HG03280 (cell line): Measurements from ENCODE around the gene MVD.
A peak's percentile ranks its signal among the peaks of the same experiment; 100 is the strongest.

ENCODE experiments used
- ATAC-seq: cut with Tn5 transposase; IDR thresholded peaks from one replicate; pipeline ENCODE4 v1.9.1; 2021; ENCODE audit warnings: mild to moderate bottlenecking, moderate library complexity; ENCODE audit not compliant: unreplicated experiment

Gene MVD

GRCh38 chr16:88662843-88663606, at the start of gene MVD:
Gene MVD, minus strand, starts transcription at chr16:88663091. Its CDS starts 11 bp downstream, at chr16:88663080.
- ATAC-seq: peak; percentile 94

GRCh38 chr16:88712362-88712979, 49.6 kb upstream of the MVD start:
- ATAC-seq: no peak

DNA sequence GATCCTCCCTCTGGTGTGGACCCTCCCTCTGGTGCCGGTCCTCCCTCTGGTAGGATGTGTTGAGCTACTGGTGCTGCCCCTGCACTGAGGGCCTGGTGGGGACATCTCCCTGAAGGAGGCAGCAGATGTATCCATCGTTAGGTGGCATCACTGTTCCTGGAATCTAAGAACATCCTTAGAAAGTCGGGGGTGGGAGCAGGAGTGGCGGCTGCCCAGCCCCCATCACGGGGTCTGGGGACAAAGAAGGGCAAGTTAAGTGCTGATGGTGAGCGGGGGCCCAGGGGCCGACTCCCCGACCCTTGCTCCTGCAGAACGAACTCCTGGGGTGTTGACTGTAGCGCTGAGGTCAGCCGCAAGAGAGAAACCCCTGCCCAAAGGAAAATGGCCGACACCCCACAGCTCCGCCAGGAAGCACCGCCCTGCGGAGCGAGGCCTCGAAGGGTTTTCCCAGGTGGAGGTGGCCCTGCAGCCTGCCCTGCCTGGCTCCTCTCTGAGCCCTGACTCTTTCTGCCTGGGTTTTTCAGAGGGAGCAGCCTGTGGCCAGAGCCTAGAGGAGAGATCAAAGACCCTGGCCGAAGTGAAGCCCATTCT, 49.0 kb upstream of the MVD start:
- no peak for ATAC-seq

DNA sequence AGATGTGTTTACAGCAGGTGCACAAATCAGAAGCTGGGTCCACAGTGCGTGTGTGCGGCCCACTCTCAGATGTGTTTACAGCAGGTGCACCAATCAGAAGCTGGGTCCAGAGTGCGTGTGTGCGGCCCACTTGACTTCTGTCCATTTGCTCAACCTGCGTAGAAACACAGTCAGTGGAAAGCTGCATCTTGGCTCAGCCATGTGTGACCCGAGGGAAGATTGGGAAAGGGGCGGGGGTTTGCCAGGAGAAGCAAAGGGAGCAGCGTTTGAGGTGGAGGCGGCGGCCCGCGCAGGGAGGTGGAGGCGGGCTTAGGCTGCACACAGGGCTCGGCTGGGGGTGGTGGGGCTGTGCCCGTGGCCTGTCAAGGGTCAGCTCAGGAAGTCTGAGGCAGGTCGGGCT, 47.7 kb upstream of the MVD start:
- no peak for ATAC-seq

- no peak for ATAC-seq
Measured at GRCh38 chr16:88706965-88707826, 44.3 kb upstream of the MVD start.

GRCh38 chr16:88706229-88706964, 43.5 kb upstream of the MVD start, which contains the start of the genes CTU2 and RNF166:
Gene CTU2, plus strand, starts transcription at chr16:88706503. Its CDS starts 28 bp downstream, at chr16:88706531.
Gene RNF166, minus strand, starts transcription at chr16:88706408. Its CDS starts 83 bp downstream, at chr16:88706325.
- ATAC-seq: peak; percentile 68

GRCh38 chr16:88705801-88706228, 42.9 kb upstream of the MVD start:
- peak; percentile 24 for ATAC-seq

DNA sequence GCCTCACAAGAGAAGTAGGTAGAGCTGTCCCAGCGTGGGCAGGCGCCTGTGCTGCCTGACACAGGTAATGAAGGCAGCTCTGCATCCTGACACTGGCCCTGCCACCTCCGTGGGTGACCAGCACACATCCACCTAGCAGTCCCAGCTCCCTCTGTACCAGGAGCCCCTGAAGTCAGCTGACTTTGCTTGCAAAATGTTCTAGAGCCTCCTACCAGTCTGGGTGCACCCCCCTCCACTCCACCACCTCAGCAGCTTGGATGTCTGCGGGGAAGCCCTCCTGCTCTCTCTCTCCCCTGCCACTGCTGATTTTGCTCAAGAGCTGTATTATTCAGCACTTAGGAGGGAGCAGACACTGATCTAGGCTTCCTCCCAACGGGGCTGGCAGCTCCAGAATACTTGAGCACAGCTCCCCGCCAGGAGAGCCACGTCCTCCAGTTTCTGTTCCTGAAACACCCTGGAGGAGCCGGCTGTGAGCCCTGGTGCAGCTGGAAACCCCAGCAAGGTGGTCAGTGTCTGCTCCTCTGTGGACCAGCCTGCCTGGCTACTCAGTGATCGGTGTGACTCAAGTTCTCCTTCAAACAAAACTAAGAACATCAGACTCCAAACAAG, 42.3 kb upstream of the MVD start:
- ATAC-seq: no peak

- ATAC-seq: no peak
Measured at GRCh38 chr16:88703486-88704309, 40.8 kb upstream of the MVD start.

DNA sequence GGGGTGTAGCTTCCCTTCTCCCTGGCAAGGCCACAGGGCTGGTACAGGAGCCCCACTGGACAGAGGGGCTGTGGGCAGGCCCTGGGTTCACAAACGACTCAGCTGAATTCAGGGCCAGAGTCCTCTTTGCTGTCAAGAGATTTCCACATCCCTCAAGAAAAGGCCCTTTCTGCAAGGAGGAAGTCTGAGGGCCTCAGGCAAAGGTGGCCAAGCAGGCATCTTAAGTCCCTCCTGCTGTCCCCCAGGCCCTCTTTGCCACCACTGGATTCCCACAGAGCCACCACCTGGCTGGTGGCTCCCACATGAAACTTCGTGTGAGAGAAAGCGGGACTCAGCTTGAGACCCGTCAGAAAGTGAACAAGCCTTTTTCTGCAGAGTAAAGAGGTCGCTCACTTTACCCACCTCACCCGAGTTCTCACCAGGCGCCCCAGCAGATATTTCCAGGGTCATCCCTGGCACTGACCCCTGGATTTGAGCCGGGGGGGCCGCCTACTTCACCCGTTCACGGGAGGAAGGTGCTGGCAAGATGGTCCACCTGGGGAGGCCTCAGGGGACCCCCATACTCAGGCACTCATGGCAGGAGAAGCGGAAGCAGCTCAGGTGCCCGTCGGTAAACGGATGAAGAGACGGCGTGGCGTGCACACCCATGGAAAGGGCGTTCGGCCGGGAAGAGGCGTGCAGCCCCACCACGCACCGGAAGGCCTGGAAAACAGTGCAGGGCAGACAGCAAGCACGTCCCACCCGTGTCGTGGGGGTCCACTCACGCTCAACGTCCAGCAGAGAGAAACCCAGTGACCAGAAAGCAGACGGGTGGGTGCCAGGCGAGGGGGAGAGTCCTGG, 39.7 kb upstream of the MVD start:
- ATAC-seq: no peak

- ATAC-seq: no peak
Measured at GRCh38 chr16:88701581-88702370, 38.9 kb upstream of the MVD start.

- ATAC-seq: peak; percentile 73
Measured at GRCh38 chr16:88700636-88701482, 38.0 kb upstream of the MVD start.

- ATAC-seq: no peak
Measured at GRCh38 chr16:88700322-88700635, 37.4 kb upstream of the MVD start.

DNA sequence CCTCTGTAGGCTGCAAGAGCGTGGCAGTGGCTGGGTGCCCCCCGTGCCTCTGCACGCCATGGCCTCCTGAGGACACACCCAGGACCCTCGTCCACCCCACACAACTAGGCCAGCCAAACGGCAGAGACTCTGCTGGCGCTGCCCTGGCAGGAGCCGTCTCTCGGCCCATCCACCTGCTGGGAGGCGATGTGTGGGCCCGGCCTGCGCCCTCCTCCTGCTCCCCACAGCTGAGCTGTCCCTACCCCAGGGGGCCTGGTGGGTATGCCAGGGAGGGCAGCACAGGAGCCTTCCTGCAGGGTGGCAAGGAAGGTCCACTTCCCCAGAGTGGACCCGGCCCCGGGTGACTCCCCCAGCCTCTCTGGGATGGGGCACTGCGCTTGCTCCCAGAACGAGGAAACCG, 36.3 kb upstream of the MVD start:
- ATAC-seq: no peak

- no peak for ATAC-seq
Measured at GRCh38 chr16:88698646-88699045, 35.8 kb upstream of the MVD start.

DNA sequence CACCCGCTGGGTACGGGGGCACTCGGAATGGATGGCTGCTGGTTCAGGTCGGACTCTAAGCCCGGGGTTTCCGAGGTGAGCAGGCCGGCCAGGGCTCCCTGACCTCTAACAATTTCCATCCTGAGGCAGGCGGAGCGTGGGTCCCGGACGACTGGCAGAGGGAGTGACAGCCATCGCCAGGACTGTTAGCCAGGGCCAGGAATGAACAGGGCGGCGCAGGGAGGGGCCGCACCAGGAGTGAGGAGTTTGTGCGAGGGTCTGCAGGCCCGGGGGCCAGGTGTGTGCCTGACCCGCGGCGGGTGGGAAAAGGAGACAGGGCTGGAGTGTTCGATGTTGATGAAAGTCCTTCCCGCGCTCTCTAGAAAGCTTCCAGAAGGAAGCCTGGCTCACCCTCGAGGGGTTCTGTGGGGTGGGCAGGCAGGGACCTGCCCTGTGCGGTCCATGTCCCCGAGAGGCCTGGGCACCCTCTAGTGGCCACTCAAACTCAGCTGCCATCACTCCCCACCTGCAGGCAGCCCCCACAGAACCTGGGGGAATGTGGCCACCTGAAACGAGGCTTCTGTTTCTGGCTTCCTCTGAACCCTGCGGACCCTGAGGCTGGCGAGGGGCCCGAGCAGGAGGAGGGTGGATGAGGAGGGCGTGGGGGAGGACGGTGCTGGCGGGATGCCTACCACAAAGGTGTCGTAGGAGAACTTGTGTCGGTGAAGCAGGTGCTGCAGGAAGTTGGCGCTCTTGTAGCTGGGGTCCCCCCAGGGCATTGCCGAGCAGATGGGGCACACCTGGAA, 35.1 kb upstream of the MVD start:
- no peak for ATAC-seq
